ENCODE results near the gene MTPN.

MTPN gene

DNA sequence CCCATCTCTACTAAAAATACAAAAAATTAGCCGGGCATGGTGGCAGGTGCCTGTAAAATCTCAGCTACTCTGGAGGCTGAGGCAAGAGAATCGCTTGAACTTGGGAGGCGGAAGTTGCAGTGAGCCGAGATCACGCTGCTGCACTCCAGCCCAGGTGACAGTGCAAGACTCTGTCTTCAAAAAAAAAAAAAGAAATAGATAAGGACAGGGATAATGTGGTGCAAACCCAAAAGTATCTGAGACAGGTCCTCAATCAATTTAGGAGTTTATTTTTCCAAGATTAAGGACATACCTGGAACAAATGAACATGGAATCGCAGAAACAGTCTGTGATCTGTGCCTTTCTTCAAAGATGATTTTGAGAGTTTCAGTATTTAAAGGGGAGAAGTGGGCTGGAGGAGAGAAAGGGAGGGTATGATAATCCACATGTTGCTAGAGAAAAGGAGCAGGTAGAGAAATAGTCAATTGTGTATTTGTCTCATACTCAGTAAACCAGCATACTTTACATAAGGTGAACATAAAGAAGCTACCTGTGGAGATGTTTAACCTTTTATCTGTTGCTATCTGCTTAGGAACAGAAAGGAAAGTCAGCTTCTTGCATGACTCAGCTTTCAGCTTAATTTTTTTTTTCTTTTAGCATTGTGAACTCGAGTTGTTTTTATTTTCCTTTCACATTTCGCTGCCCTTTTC is 4.9 kb upstream of the MTPN start:
- peak; percentile 23 for DNase-seq

DNA sequence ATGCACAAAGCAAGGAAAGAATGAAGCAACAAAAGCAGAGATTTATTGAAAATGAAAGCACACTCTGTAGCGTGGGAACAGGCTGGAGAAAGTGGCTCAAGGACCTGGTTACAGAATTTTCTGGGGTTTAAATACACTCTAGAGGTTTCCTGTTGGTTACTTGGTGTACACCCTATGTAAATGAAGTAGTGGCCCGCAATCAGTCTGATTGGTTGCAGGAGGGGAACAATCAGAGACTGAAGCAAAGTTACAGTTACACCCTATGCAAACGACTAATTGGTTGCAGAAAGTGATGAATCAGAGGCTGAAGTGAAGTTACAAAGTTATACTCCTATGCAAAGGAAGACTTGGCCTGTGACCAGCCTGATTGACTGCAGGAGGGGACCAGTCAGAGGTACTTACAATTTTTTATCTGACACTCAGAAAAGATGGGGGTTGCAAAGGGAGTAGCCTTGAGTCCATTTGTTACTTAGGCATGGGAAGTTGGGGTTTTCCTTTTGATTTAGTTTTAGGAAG is 3.6 kb upstream of the MTPN start:
- peak; percentile 86 for DNase-seq

GRCh38 chr7:135980012-135980551 is 2.9 kb upstream of the MTPN start:
- no peak for DNase-seq

DNA sequence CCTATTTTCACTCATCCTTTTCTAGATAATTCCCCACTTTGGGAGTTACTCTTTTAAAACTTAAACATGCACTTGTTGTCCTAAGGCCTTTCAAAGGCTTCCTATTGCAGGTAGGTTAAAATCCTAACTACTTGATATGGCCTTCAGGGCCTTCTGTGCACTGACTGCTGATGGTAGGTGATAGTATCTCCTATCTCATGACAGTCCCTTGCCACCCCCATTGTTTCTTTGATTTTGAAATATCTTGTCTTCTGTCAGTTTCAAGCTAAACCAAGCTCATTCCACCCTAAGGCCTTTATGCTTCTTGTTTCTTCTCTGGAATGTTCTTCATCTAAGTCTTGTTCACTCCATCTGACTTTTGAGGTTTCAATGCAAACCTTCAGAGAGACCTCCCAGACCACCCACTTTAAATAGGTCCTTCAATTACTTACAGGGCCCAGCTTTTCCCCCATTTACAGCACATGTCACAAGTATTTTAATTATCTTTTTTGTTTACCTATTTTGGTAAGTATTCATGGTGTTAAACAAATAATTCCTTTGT is 2.4 kb upstream of the MTPN start:
- no peak for DNase-seq

GRCh38 chr7:135978624-135979023 is 1.5 kb upstream of the MTPN start:
- DNase-seq, result no peak

DNA sequence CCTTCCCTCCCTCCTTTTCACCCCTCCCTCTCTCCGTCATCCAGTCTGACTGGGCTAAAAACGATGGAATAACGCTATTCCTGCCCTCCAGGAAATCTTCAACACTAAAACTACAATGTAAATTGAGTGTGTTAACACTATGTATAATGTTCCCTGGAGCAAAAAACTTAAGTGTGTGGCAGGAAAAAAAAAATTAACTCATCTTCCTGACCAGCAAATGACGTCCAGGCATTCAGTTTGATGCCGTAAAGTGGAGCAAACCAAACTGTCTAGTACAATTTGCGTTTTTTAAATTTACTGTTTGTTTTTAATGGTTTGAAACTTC is 545 bp upstream of the MTPN start:
- DNase-seq, result no peak

DNA sequence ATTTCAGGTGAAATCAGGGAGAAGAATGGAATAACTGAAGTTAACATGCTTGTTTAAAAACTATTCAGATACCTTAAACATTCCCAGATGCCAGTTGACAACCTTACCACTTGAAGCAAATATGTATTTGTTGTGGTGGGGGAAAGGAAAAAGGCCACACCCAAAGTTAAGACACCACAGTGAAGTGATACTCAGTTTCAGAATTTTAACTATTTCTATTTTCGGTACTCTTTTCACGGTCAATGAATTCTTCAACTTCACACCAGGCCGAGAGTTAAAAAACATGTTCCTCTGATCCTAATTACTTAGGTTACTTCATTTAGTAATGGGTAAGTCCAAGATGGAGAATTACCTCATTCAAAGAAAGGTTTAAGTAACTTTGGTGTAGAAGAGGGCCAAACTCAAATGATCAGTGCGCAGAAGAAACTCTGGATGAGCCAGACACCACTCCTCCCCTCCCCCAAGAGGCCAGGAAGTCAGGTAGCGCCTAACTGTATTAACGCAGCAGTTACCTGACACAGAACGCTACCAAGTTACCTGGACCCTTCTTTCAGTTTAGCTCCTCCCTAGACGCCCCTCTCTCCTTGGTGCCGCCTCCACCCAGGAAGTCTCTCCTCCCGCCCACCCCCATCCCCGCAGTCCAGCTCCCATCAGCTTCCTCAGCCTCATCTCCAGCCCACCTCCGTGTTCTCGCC is 700 bp downstream of the MTPN start:
- DNase-seq, result peak; percentile 46

- no peak for DNase-seq
Measured at GRCh38 chr7:135975166-135975565, 2.0 kb downstream of the MTPN start.

GRCh38 chr7:135974667-135975066 is 2.5 kb downstream of the MTPN start:
- DNase-seq, result no peak

DNA sequence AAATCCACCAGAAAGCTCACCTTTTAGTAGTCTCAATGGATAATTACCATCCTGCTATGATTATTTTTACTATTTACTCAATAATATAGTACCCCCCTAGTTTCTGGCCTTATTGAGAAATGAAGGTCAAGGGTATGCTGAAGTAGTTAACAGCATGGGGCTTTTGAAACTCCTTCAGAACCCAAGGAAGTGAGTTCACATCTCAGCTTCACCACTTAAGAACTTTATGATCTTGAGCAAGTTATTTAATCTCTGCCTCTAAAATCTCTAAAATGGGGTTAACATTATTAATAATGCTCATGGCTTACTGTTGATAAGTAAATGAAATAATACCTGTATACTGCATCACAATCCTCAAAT is 5.8 kb downstream of the MTPN start:
- no peak for DNase-seq

- no peak for DNase-seq
Measured at GRCh38 chr7:135970682-135971365, 6.3 kb downstream of the MTPN start.

DNA sequence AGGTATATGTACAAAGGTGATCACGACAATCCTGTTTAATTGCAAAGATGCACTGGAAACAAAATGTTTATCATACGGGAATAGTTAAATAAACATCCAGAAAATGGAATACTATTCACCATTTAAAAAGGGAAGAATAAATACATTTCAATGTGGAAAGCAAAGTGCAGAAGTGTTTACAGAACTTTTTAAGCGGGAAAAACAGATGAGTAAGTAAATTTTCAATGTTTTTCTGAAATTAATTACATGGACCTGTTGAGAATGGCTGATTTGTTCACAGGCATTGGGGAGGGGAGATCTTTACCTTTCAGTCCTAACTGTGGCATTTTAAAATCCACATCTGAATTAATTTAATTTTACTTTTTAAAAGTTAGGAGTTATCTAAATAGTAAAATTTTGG is 7.1 kb downstream of the MTPN start:
- DNase-seq, result no peak

DNA sequence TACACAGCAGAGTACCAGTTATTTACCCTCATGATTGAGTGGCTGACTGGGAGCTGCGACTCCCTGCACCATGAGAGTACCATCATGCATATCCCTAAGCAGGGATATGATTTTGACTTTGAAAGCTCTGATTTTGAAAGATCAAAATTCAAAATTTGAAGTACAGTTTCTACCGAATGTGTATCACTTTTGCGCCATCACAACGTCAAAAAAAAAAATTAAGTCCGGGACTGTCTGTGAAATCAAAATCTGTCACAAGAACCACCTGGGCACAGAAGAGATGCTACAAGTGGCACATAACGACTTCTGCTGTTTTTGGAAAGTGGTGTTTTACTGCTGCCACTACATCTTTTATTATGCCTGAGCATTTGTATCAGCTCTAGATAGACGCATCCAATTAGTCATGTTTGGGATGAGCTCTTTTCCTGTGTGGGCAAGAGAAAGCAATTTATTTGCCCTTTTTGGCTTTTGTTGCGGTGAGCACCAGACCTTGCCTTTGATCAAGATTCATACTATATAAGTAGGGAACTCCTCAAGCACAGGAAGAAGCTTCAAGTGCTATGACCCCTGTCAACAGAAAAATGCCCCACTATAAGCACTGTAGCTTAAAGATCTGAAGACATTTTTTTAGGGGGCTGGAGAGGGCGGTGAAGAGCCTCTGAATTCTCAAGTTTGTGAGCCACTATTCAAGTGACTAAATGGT is 10.7 kb downstream of the MTPN start:
- DNase-seq, result no peak

DNA sequence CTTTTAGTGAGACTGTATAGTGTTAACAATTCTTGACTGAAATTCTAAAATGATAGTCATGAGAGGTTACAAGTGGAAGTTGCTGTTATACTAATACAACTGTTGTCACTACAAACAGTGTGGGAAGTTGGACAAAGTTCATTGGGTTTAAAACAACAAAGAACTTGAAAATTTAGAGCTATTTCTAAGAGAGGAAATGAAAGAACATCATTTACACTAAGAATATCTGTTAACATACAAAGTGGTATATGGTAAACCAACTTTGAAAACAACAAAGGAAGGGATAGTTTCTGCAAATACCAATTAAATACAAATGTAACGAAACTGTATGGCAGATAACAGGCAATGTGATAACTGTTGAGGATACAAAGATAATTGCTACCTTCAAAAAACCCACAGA is 11.6 kb downstream of the MTPN start:
- no peak for DNase-seq

- no peak for DNase-seq
Measured at GRCh38 chr7:135964791-135965190, 12.4 kb downstream of the MTPN start.

DNA sequence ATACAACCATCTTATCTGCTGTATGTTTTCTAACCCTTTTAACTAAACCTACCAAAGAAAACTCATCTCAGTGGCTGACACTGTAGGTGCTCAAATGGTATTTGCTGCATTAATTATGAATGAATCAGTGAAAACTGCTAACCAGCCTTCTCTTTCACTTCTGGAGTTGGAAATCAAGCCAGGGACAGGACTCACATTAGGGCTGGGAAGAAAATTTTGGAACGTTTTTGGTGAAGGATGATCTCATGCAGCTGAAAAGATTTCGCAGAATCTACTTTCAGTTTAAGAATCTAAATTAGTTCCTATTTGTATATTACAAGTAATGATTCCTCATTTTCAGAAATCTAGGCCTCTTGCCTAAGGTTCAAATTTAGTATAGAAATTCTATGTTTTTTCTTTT is 12.9 kb downstream of the MTPN start:
- DNase-seq, result no peak

DNA sequence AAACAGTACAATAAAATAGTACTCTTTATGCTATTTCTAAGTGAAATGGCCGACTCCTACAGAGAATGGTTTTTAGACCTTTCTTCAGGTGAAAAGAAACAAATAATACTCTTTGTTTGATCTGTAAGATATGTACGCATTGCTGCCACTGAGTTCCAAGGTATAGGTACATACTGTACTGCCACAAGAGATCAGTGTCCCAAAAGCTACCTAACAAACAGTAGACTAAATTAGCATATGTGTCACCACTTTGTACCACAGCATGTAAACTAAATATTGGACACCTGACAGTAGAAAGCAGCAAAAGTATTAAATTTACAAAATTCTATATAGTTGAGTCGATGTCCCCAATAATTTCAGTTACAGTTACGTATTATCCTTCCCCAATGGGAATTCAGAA is 14.4 kb downstream of the MTPN start:
- no peak for DNase-seq

DNA sequence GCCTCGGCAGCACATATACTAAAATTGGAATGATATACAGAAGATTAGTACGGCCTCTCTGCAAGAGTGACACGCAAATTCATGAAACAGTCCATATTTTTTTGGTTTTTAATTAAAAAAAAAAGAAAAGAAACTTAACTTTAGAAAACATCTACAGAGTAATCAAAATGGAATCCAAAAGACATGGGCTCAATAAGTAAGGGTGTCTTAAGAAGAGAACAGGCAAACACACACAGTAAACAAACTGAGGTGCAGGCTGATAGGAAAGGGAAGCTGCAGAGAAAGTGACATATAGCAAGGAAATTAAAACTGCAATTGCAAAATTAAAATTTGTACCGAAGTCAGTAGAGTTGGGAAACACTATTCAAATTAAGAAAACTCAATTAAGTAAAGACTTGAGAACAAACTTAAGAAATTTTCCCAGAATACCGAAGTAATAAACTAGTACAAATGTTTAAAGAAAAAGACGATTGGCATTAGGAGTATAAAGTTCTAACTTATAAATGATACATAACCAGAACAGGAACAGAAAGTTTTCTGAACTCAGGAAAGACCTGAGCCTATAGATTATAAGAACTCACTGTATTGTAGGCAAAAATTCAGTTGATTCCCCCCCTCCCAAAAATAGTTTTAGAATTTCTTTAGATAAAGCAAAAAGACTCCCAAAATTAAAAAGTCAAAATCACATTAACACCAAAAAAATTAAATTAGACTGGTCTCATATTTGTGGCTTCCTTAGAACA is 16.3 kb downstream of the MTPN start:
- DNase-seq, result no peak

DNA sequence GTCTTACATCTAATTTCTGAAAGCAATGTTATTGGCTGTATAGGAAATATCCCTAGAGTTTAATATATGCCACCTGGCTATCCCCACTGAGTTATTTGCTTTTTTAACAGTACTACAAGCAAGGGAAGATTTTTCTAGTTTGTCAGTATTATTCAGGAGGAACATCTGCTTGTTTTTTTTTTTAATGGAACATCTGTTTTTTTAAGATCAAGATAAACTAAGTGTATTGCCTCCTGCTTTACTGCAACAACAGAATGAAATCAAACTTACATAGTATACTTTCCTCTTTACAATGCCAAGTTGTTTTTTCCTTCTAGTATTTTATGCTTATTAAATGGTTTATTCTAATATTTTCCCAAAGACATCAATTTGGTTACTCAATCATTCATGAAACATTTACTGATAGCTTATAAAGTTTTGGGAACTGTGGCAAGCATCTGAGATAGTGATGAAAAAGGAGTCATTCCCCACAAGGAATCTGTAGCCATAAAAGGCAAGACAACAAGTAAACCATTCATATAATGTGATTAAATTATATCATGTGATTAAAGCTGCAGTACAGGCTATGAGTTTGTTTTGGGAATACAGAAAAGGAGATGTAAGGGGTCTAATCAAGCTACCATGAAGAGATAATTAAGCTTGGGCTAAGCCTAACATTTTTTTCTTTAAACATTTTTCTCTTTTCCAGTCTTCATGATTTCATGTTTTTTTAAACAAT is 17.4 kb downstream of the MTPN start:
- DNase-seq, result no peak

GRCh38 chr7:135958173-135958572 is 19.0 kb downstream of the MTPN start:
- no peak for DNase-seq

GRCh38 chr7:135957627-135958026 is 19.5 kb downstream of the MTPN start:
- no peak for DNase-seq

DNA sequence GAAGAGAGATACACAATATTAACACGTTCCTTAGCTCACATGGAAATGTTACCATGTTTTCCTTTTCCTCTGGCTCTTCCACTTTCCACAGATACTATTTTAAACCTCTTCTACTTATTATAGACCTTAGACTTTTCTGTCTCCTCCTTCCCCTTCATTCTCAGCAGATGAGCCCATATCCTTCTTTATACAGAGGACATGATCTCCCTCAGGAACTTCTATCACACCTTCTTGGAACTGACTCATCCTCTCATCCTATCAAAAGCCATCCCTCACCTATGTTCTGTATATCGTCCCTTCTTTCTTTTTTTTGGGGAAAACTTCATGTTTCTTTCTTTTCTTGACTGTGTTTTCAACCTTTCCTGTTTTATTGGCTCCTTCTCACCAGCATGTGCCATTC is 20.8 kb downstream of the MTPN start:
- no peak for DNase-seq
